HepG2 (cell line): ENCODE results near the gene TMEM258. TPM values are rescaled to one million over a fixed set of nuclear protein-coding genes. Genes with fewer than 3 reads are reported as not detected.
A peak's percentile ranks its signal among the peaks of the same experiment; 100 is the strongest.

Experiments
- ATAC-seq: fragments of 200-7000 bp; cut with Tn5 transposase; 3 replicates; pipeline ENCODE4 v1.9.1; 2020; ENCODE audit warnings: mild to moderate bottlenecking, moderate library complexity
- BruUV-seq: library from RNA; stranded (reverse); fragments of 400-500 nt; replicated peaks from 2 replicates; lab custom pipeline; 2021; lab: Mats Ljungman, UMichigan
- CTCF ChIA-PET: fragments of 300-600 bp; formaldehyde crosslinking; extraction: SDS; loops from one replicate; lab custom pipeline; 2021; ENCODE audit warnings: low total read pairs, inconsistent platforms, low intra/inter-chr PET ratio; lab: Yijun Ruan, JAX
- POLR2A ChIA-PET: fragments of 350-600 bp; sonication (Branson Sonifier 250); formaldehyde crosslinking; loops from one replicate; lab custom pipeline; 2020; ENCODE audit warnings: antibody characterized with exemption, inconsistent platforms; lab: Yijun Ruan, JAX
- DNase-seq: peaks from one replicate; pipeline ENCODE4 v3.0.0-alpha.2; 2015; ENCODE audit warnings: low spot score
- FAIRE-seq: peaks from 3 replicates; lab custom pipeline; 2011; peaks lifted over from hg19 to GRCh38; lab: Jason Lieb, UNC
- H2AFZ ChIP-seq: one replicate; pipeline ENCODE4 v1.6.1; 2011; ENCODE audit warnings: low read length, inconsistent platforms
- H3K27ac ChIP-seq: fragments of 300-600 bp; 3 replicates; pipeline ENCODE4 v1.8.0; 2011; ENCODE audit warnings: mixed run types, mild to moderate bottlenecking, mixed read lengths, low read length, inconsistent platforms; ENCODE audit not compliant: insufficient read depth; ENCODE audit errors: extremely low read length
- H3K27me3 ChIP-seq, 2 experiments: fragments of 200-600 bp in 1 of 2; 2 replicates in 1 of 2; 3 replicates in 1 of 2; pipeline versions ENCODE4 v1.6.0 to v1.8.0; 2011; ENCODE audit warnings: low read length in 2 of 2, mild to moderate bottlenecking in 2 of 2, moderate library complexity in 2 of 2, inconsistent platforms in 1 of 2; ENCODE audit not compliant: insufficient read depth in 2 of 2, control insufficient read depth in 1 of 2
- H3K36me3 ChIP-seq, 2 experiments: fragments of 200-600 bp in 1 of 2; replicated peaks in 1 of 2; 2 replicates in 1 of 2; 3 replicates in 1 of 2; pipeline versions ENCODE4 v1.5.1 to v1.8.0; 2011; ENCODE audit warnings: low read length in 2 of 2, inconsistent platforms in 1 of 2; ENCODE audit not compliant: insufficient read depth in 2 of 2, control insufficient read depth in 1 of 2
- H3K4me1 ChIP-seq: 2 replicates; pipeline ENCODE4 v1.5.1; 2012; ENCODE audit warnings: low read length, inconsistent platforms; ENCODE audit not compliant: insufficient read depth
- H3K4me2 ChIP-seq: 2 replicates; pipeline ENCODE4 v1.6.0; 2011; ENCODE audit warnings: low read depth, low read length, inconsistent platforms
- H3K4me3 ChIP-seq, 3 experiments: fragments of 200-600 bp in 1 of 3; sonication (generic), shearing (Covaris generic) in 1 of 3; replicated peaks in 1 of 3; 2 replicates each; pipeline ENCODE4 v1.5.1; 2011 to 2016; ENCODE audit warnings: low read length in 3 of 3, inconsistent platforms in 2 of 3, low read depth in 2 of 3, mild to moderate bottlenecking in 2 of 3, control low read depth in 1 of 3, mixed read lengths in 1 of 3; ENCODE audit not compliant: insufficient read depth in 1 of 3
- H3K79me2 ChIP-seq: one replicate; pipeline ENCODE4 v1.6.1; 2011; ENCODE audit warnings: low read length, inconsistent platforms; ENCODE audit not compliant: insufficient read depth
- H3K9ac ChIP-seq: 2 replicates; pipeline ENCODE4 v1.6.0; 2011; ENCODE audit warnings: mild to moderate bottlenecking, low read depth, low read length, inconsistent platforms; ENCODE audit not compliant: insufficient read depth
- H3K9me3 ChIP-seq: 2 replicates; pipeline ENCODE4 v1.5.1; 2012; ENCODE audit warnings: mild to moderate bottlenecking, low read length
- H4K20me1 ChIP-seq: 2 replicates; pipeline ENCODE4 v1.6.0; 2011; ENCODE audit warnings: inconsistent platforms, mild to moderate bottlenecking, low read length, moderate library complexity; ENCODE audit not compliant: insufficient read depth
- HNRNPLL ChIP-seq: fragments of 200-400 bp; formaldehyde crosslinking; IDR thresholded peaks from 2 replicates; pipeline ENCODE4 v1.6.1; 2017; ENCODE audit warnings: mild to moderate bottlenecking, low read depth, low read length; ENCODE audit not compliant: poor library complexity, severe bottlenecking
- ISX ChIP-seq: sonication (generic); formaldehyde crosslinking; conservative IDR thresholded peaks from 2 replicates; pipeline ENCODE4 v1.5.0; 2020; ENCODE audit warnings: missing genetic modification reagents
- MAF1 ChIP-seq: sonication (generic); formaldehyde crosslinking; IDR thresholded peaks from 2 replicates; pipeline ENCODE4 v1.5.0; 2020; ENCODE audit warnings: missing genetic modification reagents, borderline replicate concordance
- MIER3 ChIP-seq: IDR thresholded peaks from 2 replicates; pipeline ENCODE4 v1.6.1; 2016; ENCODE audit warnings: missing compliant biosample characterization, borderline replicate concordance
- PHF5A ChIP-seq: IDR thresholded peaks from one replicate; pipeline ENCODE4 v1.6.1; 2018; ENCODE audit warnings: low read depth, missing genetic modification reagents; ENCODE audit not compliant: unreplicated experiment
- PHF8 ChIP-seq: sonication (generic); formaldehyde crosslinking; IDR thresholded peaks from 2 replicates; pipeline ENCODE4 v1.5.0; 2020; ENCODE audit warnings: missing genetic modification reagents
- RFXAP ChIP-seq: sonication (generic); formaldehyde crosslinking; IDR thresholded peaks from 2 replicates; pipeline ENCODE4 v1.4.0; 2020; ENCODE audit warnings: missing genetic modification reagents, borderline replicate concordance
- STAT5B ChIP-seq: sonication (generic); formaldehyde crosslinking; IDR thresholded peaks from 2 replicates; pipeline ENCODE4 v1.4.0; 2020; ENCODE audit warnings: missing genetic modification reagents
- ZFP1 ChIP-seq: IDR thresholded peaks from 2 replicates; pipeline ENCODE4 v1.6.1; 2016
- ZFP62 ChIP-seq: sonication (generic); formaldehyde crosslinking; IDR thresholded peaks from 2 replicates; pipeline ENCODE4 v1.4.0; 2020; ENCODE audit warnings: missing genetic modification reagents
- ZNF331 ChIP-seq: sonication (generic); formaldehyde crosslinking; IDR thresholded peaks from 2 replicates; pipeline ENCODE4 v1.4.0; 2020; ENCODE audit warnings: missing genetic modification reagents
- WGBS: methylation state at CpG from one replicate; pipeline ENCODE4 v1.1.6; 2017; ENCODE audit warnings: low lambda C conversion rate; 5-methylcytosine and 5-hydroxymethylcytosine counted together
- in situ Hi-C: cut with HindIII; loops from 2 replicates; pipeline ENCODE4 v1.10.0; 2017; ENCODE audit warnings: low pct_unique_long_range_greater_than_20kb; ENCODE audit not compliant: extremely low pct_ligation_motif_present
- intact Hi-C: fragments of 100-400 bp; cut with micrococcal nuclease; formaldehyde crosslinking; loops from one replicate; pipeline ENCODE4 v1.10.0; 2022; ENCODE audit not compliant: unreplicated experiment
- polyA plus RNA-seq, 8 experiments: library from polyadenylated mRNA; depleted of rRNA in 3 of 8; stranded (reverse) in 7 of 8; unstranded in 1 of 8; fragments of >200 nt; fragmentation: Illumina TruSeq in 4 of 8; extraction: Trizol in 4 of 8; gene quantifications; 2 replicates each; pipeline versions ENCODE4 v1.2.1 to v1.2.3, GENCODE V29; 2011 to 2016; ENCODE audit warnings: low read depth in 4 of 8, missing spikeins in 1 of 8, mixed read lengths in 1 of 8; ENCODE audit not compliant: insufficient read depth in 1 of 8
- total RNA-seq, 5 experiments: library from RNA; depleted of rRNA; stranded (reverse); fragments of >200 nt; fragmentation: Illumina TruSeq; extraction: Trizol; gene quantifications; 2 replicates each; pipeline ENCODE4 v1.2.3, GENCODE V29; 2016; ENCODE audit warnings: low read depth in 1 of 5
- TF ChIP-seq, protein P1 (sequence below): sonication (generic); formaldehyde crosslinking; IDR thresholded peaks from 2 replicates; pipeline ENCODE4 v1.4.0; 2020; ENCODE audit warnings: mild to moderate bottlenecking, missing genetic modification reagents
- TF ChIP-seq, protein P2 (sequence below): sonication (generic); formaldehyde crosslinking; IDR thresholded peaks from 2 replicates; pipeline ENCODE4 v1.5.0; 2020; ENCODE audit warnings: missing genetic modification reagents
- TF ChIP-seq, protein P3 (sequence below): conservative IDR thresholded peaks from 2 replicates; pipeline ENCODE4 v1.6.1; 2018; ENCODE audit warnings: missing genetic modification reagents
- TF ChIP-seq, protein P4 (sequence below): sonication (generic); formaldehyde crosslinking; IDR thresholded peaks from 2 replicates; pipeline ENCODE4 v1.5.0; 2020; ENCODE audit warnings: mild to moderate bottlenecking, missing genetic modification reagents, borderline replicate concordance
- TF ChIP-seq, protein P5 (sequence below): sonication (generic); formaldehyde crosslinking; IDR thresholded peaks from 2 replicates; pipeline ENCODE4 v1.5.1; 2020; ENCODE audit warnings: missing genetic modification reagents, mild to moderate bottlenecking, borderline replicate concordance

Gene TMEM258
- total and polyA plus RNA-seq, 2 of the 13 experiments (the other 11 are each of a cell fraction or from before 2014, with no cell fraction given) = 175 to 424 TPM

DNA sequence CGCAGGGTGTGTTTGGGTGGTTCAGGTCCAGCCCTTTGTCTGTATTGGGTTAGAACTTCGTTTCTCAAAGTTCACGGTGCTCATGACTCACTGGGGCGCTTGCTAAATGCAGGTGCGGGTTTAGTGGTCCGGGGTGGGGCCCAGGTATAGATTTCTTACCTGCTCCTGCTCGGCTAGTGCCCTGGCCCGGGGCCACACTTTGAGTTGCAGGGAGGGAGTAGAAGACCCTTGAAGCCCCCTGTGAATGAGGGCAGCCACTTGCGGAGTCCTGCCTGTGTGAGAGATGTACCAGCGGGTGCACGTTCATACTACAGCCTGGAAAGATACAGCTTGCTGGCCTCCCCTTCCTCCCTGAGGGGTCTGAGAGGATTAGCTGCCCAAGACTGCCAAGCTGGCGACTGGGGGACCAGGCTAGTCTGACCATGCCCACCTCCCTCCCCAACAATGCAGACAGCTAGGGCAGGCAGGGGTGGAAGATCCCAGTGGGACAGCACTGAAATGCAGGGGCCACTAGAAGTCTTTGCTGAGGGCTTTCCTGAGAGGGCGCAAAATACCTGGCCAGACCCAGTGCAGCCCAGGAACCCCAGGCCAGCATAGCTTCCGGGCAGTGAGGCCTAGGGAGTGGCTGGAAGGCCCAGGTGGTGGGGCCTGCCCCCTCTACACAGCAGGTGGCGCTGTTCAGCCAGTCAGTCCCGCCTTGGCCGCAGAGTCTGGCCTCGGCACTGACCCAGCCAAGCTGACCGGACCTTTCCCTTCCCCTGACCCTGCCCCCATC lies 45.0 kb downstream of the TMEM258 start:
- BruUV-seq = no TSS peak
- POLR2A ChIA-PET = interaction anchor here (0.6 to 6.2 kb wide), 12 partner anchors 10 to 202 kb away, joined by 3 to 43 read pairs (median 7); partner anchors contain the start of genes FEN1 and TMEM258
- TF ChIP-seq PHF5A (CRISPR knock-in tag) (no peak), HNRNPLL (no peak), RFXAP (no peak), MIER3 (peak; percentile 86; the same call in 1 of the 2 replicates), ISX (no peak), ZFP1 (CRISPR knock-in tag) (peak; percentile 41; the same call in 1 of the 2 replicates), STAT5B (CRISPR knock-in tag) (no peak), ZNF331 (CRISPR knock-in tag) (peak; percentile 87), MAF1 (CRISPR knock-in tag) (no peak), PHF8 (CRISPR knock-in tag) (peak; percentile 50; the same call in 1 of the 2 replicates), ZFP62 (no peak)
- TF ChIP-seq, protein P1, sequence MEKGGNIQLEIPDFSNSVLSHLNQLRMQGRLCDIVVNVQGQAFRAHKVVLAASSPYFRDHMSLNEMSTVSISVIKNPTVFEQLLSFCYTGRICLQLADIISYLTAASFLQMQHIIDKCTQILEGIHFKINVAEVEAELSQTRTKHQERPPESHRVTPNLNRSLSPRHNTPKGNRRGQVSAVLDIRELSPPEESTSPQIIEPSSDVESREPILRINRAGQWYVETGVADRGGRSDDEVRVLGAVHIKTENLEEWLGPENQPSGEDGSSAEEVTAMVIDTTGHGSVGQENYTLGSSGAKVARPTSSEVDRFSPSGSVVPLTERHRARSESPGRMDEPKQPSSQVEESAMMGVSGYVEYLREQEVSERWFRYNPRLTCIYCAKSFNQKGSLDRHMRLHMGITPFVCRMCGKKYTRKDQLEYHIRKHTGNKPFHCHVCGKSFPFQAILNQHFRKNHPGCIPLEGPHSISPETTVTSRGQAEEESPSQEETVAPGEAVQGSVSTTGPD = no peak
- TF ChIP-seq, protein P2, sequence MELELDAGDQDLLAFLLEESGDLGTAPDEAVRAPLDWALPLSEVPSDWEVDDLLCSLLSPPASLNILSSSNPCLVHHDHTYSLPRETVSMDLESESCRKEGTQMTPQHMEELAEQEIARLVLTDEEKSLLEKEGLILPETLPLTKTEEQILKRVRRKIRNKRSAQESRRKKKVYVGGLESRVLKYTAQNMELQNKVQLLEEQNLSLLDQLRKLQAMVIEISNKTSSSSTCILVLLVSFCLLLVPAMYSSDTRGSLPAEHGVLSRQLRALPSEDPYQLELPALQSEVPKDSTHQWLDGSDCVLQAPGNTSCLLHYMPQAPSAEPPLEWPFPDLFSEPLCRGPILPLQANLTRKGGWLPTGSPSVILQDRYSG = no peak
- TF ChIP-seq, protein P3, sequence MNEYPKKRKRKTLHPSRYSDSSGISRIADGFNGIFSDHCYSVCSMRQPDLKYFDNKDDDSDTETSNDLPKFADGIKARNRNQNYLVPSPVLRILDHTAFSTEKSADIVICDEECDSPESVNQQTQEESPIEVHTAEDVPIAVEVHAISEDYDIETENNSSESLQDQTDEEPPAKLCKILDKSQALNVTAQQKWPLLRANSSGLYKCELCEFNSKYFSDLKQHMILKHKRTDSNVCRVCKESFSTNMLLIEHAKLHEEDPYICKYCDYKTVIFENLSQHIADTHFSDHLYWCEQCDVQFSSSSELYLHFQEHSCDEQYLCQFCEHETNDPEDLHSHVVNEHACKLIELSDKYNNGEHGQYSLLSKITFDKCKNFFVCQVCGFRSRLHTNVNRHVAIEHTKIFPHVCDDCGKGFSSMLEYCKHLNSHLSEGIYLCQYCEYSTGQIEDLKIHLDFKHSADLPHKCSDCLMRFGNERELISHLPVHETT = no peak
- TF ChIP-seq, protein P4, sequence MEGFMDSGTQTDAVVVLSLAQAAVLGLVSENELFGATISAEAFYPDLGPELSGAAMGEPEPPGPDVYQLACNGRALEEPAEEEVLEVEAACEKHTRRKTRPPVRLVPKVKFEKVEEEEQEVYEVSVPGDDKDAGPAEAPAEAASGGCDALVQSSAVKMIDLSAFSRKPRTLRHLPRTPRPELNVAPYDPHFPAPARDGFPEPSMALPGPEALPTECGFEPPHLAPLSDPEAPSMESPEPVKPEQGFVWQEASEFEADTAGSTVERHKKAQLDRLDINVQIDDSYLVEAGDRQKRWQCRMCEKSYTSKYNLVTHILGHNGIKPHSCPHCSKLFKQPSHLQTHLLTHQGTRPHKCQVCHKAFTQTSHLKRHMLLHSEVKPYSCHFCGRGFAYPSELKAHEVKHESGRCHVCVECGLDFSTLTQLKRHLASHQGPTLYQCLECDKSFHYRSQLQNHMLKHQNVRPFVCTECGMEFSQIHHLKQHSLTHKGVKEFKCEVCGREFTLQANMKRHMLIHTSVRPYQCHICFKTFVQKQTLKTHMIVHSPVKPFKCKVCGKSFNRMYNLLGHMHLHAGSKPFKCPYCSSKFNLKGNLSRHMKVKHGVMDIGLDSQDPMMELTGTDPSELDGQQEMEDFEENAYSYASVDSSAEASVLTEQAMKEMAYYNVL = peak; percentile 50; the same call in 1 of the 2 replicates
- TF ChIP-seq, protein P5, sequence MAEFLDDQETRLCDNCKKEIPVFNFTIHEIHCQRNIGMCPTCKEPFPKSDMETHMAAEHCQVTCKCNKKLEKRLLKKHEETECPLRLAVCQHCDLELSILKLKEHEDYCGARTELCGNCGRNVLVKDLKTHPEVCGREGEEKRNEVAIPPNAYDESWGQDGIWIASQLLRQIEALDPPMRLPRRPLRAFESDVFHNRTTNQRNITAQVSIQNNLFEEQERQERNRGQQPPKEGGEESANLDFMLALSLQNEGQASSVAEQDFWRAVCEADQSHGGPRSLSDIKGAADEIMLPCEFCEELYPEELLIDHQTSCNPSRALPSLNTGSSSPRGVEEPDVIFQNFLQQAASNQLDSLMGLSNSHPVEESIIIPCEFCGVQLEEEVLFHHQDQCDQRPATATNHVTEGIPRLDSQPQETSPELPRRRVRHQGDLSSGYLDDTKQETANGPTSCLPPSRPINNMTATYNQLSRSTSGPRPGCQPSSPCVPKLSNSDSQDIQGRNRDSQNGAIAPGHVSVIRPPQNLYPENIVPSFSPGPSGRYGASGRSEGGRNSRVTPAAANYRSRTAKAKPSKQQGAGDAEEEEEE (CRISPR knock-in tag) = 0 out of 2 replicates have a peak, but pooled peaks have one; percentile 80

More for the DNA sequence above, 45.0 kb downstream of the TMEM258 start:
- H3K27ac ChIP-seq = no peak overlapping the region
- FAIRE-seq = peak; percentile 44
- H3K79me2 ChIP-seq = no peaks in the 10 kb centered on the region
- peak overlapping the region; percentile 69 for H3K9ac ChIP-seq
- CTCF ChIA-PET = interaction anchor here (0.6 to 3.4 kb wide), 5 partner anchors 20 to 396 kb away, joined by 3 to 38 read pairs (median 24); no protein-coding TSS in a partner anchor
- intact Hi-C loops = loop anchor here (1.0 kb wide), 2 partner anchors 29 to 41 kb away; no protein-coding TSS in a partner anchor
- no peak overlapping the region for H2AFZ ChIP-seq
- DNase-seq = peak; percentile 67
- H3K4me2 ChIP-seq = peak overlapping the region; percentile 94
- H4K20me1 ChIP-seq = no peaks in the 10 kb centered on the region
- H3K4me1 ChIP-seq = peaks cover 54% of the 10 kb centered on the region
- no peaks in the 10 kb centered on the region for H3K27me3 ChIP-seq
- WGBS = 24% methylated on average over 5 of the region's 19 CpGs
- H3K4me3 ChIP-seq = peak overlapping the region; percentile 22 to 68 (median 43)
- ATAC-seq = peak; percentile 85
- in situ Hi-C loops = loop anchor here (5.0 kb wide), 1 partner anchor 35 kb away; no protein-coding TSS in a partner anchor
- no peaks in the 10 kb centered on the region for H3K9me3 ChIP-seq
- no peaks in the 10 kb centered on the region for H3K36me3 ChIP-seq
